GM12892 (cell line): ENCODE results near the gene ENHO.

ENCODE experiments used
- DNase-seq: peaks from one replicate; pipeline ENCODE4 v3.0.0; 2011; ENCODE audit not compliant: insufficient read length
- FAIRE-seq: peaks from 2 replicates; lab custom pipeline; 2011; peaks lifted over from hg19 to GRCh38; lab: Jason Lieb, UNC
- POLR2A ChIP-seq: IDR thresholded peaks from 2 replicates; pipeline ENCODE4 v1.6.1; 2011; ENCODE audit warnings: low read depth, low read length, control low read depth
- POLR2AphosphoS5 ChIP-seq: IDR thresholded peaks from 2 replicates; pipeline ENCODE4 v1.6.1; 2011; ENCODE audit warnings: low read depth, low read length, control low read depth
- TAF1 ChIP-seq: IDR thresholded peaks from 2 replicates; pipeline ENCODE4 v1.6.1; 2011; ENCODE audit warnings: low read depth, mild to moderate bottlenecking, control low read depth, low read length, borderline replicate concordance

Gene ENHO

DNA sequence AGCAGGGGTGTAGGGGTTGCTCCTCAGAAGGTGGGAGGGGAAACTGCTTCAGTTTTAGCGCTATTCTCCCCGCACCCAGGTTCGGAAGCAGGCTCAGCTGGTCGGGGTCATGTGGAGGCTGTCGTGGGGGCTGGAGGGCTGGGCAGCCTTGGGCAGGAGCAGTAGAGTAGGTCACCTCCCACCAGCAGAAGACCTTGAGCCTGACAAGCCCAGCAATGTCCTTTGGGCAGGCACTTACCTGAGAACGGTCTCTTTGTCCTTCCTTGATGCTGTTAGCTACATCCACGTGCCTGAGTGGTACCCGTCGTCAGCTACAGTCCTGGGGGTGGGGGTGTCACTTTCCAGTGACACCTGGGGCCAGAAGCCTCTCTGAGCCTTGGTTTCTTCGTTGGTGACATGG is 20.3 kb downstream of the ENHO start:
- TF ChIP-seq POLR2A: no peak
- TF ChIP-seq TAF1: no peak
- TF ChIP-seq POLR2AphosphoS5: no peak
- no peak for FAIRE-seq
- no peak for DNase-seq

DNA sequence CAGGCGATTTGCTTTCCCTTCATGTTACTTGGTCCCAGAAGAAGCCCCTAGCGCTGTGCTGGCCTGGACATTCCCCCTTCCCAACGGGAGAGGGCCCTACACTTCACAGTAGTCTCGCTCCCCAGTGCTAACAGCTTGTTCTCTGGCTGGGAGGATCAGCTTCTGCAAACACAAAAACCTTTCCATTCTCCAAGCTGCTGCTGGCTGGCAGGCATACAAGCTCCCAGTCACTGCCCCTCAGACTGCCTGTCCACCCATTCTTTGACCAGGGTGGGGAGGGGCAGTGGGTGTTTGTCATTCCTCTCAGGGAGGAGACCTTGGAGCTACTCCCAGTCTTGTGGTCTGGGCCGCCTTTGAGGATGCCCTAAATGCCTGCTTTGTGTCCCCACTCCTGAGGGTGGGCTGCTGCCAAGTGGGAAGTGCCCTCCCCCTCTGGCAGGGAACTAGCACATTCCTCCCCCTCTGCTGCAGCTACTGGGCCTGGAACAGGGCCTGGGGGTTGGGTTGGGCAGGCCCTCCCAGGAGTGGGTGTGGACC is 20.8 kb downstream of the ENHO start:
- FAIRE-seq (no peak), DNase-seq (no peak)
- no peak for TF ChIP-seq POLR2AphosphoS5
- TF ChIP-seq POLR2A: no peak
- TF ChIP-seq TAF1: no peak

DNA sequence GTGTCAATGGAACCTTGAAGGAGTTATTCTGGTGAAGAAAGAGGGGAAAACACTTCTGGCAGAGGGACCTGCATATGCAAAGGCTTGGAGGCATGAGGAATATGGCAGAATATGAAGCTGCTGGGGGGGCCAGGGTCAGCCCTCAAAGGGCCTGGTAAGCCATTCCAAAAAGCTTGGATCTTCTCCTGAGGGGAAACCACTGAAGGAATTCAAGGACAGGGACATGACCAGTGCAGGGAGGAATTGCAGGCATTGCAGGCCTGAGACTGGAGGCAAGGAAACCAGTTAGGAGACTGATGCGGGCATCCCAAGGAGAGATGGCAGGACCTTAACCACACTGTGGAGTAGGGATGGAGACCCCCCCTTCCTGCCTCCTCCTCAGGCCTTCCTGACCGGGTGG is 21.4 kb downstream of the ENHO start:
- no peak for FAIRE-seq

DNA sequence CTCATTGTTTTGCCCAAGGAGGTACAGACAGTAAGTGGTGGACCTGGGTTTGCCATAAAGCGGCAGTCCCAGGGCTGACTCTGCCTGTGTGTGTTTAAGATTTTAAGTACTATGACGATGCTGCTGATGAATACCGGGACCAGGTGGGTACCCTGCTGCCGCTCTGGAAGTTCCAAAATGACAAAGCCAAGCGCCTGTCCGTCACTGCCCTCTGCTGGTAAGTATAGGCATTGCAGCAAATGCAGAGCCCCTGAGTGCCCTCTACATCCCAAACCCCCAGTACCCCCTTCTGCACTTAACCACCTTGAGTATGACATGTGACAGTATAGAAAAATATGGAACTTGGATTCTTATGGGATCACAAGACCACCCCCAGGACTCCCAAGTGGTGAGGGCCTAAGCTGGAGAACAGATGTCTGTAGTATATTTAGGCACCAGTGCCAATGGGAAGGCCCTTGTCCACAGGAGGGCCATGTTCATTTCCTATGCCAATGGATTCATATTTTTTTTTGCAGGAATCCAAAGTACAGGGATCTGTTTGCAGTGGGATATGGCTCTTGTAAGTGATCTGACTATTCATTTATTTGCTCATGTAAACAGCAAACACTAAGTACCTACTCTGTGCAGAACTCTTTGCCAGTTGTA is 22.0 kb downstream of the ENHO start:
- TF ChIP-seq POLR2A (no peak), POLR2AphosphoS5 (no peak), TAF1 (no peak)
- FAIRE-seq: peak; percentile 70
- DNase-seq: peak; percentile 64

More for the DNA sequence above, 21.4 kb downstream of the ENHO start:
- TF ChIP-seq POLR2A (no peak), POLR2AphosphoS5 (no peak), TAF1 (no peak)
- no peak for DNase-seq

DNA sequence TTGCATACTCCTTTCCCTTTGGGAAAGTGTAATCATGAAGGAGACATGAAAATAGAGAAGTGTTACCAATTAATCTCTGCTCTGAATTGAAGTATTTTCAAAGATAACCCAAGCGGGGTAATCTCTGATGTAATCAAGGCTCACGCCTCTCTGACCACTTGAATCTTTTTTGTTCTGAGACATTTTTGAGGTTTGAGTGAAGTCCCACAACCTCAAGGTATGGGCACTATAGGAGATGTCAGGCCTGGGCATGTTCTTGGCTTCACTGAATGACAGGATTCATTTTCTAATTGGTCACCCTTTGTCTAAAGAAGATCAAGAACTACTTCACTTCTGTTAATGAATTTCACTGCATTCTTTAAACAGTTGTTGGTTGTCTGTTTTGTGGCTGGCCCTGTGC is 23.7 kb downstream of the ENHO start:
- TF ChIP-seq POLR2AphosphoS5 (no peak), TAF1 (no peak), POLR2A (no peak)
- no peak for DNase-seq
- FAIRE-seq: no peak

DNA sequence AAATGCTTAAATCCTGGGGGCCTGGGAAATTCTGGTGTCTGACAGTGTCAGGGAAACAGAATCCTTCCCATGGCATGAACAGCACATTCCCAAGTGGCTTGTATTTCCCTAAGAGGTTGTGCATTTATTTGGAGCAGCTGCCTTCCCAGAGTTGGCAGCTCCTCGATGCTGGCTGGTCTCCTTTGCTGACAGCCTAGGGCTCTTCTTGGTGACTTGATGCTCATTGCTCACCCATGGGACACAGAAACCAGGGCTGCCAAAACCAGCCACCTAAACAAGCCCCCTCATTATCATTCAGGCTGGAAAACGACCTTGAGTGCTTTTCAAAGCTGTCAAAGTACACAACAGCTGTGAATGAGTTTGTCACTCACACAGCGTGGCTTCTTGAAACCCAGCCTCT is 24.2 kb downstream of the ENHO start:
- no peak for FAIRE-seq
- DNase-seq: no peak
- TF ChIP-seq POLR2AphosphoS5: no peak
- TF ChIP-seq POLR2A: no peak
- TF ChIP-seq TAF1: no peak

DNA sequence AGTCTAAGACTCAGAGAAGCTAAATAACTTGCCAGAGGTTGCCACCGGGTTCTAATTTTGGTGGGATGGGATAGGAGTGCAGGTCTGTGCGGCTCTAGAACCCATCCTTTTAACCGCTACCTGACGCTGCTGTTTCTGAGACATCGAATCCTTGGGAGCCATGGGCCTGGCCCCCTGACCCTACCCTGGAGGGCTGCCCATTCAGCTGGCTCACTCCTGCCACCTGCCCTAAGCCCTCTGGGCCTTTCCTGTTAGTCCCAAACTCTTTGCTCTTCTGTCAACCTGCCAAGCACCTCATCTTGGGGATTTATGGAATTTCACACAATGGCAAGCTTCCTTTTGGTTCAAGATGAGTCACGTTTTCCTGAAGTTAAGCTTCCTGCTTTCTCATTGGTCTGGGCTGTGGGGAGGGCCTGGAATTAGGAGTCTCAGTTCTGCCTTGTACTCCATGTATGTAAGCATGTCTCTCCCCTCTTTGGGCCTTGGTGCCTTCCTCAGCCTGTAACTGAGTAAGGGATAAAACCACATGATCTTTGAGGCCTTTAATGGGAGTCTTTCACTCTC is 26.6 kb downstream of the ENHO start:
- FAIRE-seq (no peak), DNase-seq (no peak)
- TF ChIP-seq POLR2A (no peak), POLR2AphosphoS5 (no peak), TAF1 (no peak)

DNA sequence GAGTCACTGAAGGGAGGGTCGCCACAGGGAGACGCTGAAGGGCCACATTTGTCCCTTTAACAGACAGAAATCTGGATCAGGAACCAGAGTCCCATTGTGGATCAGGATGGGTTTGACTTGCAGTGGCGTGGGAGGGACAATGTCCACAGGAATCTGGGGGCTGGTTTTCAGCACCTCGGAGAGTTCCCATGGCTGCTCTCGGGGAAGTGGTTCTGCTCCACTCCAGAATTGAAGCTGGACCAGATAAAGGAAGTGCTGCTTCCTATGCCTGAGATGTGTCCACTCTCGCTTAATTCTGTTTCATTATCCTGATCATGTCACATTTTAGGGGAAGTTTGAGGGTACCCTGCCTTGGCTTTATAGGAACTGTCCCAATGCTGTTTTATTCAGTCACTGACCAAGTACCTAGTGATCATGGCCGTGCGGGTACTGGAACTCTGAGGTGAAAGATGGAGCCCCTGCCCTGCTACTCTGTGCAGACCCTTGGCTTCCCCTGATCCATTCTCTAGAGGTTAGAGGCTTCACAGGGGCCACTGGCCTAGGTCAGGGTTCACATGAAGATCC is 28.7 kb downstream of the ENHO start:
- FAIRE-seq: no peak
- TF ChIP-seq POLR2A (no peak), POLR2AphosphoS5 (no peak), TAF1 (no peak)
- DNase-seq: no peak

DNA sequence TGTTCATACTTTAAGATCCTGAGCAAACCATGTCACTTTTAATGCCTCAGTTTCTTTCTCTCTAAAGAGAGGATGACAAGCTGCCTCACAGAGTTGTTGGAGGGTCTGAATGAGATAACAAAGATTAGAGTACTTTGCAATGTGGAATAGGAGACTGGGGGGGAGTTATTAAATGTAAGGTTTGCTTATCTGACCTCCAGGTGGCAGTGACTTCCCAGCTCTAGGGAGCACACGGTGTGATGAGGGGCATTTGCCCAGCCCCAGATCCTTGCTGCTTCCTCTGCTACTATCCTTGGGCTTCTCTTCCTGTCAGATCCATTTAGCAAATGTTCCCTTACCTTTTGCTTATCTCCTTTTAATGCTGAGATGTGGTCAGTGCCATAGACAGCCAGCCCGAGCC is 30.7 kb downstream of the ENHO start:
- FAIRE-seq: no peak
- TF ChIP-seq POLR2A (no peak), POLR2AphosphoS5 (no peak), TAF1 (no peak)
- DNase-seq: no peak

DNA sequence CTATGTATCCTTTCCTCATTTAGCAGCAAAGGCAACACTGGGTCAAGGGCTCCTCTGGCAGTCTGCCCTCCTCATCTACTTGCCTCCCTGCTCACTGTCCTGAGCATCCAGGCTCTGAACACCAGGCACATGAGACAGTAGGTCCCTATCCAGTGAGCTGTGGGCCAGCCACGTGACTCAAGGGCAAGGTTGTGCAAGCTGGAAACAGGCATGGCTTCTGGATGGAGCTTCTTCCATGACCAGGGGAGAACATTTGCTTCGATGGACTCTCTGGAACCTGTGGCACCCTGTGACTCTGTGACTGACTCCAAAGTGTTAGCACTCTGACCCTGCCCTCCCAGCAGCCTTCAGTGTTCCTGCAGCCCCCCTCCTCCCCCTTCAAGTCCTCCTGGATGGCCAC is 31.2 kb downstream of the ENHO start:
- no peak for DNase-seq
- no peak for FAIRE-seq

DNA sequence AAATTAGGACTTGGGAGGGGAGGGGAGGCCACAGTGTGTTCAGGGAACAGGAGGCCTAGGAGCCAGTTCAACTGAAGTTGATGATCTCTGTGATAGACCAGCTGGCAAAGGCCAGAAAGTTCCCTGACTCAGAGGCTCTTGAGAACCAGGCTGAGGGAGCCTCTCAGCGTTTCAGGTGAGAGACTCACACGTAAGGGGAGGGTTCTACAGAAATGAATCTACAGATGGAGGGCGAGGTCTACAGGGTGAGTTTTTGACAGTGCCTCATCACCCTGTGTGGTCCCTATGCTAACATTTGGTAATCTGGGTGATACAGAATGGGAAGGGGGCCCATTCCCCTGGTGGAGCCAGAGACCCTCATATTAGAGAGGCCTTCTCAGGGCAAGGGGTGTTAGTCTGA is 32.0 kb downstream of the ENHO start:
- FAIRE-seq (no peak), DNase-seq (no peak)
- TF ChIP-seq POLR2A (no peak), POLR2AphosphoS5 (no peak), TAF1 (no peak)

More for the DNA sequence above, 31.2 kb downstream of the ENHO start:
- TF ChIP-seq POLR2AphosphoS5: no peak
- TF ChIP-seq POLR2A: no peak
- no peak for TF ChIP-seq TAF1
